NCI-H345 treated with DMSO at 0.1 percent for 48 hours (cell line): ENCODE results near the gene PRLH.

Experiments
- DNase-seq: peaks from one replicate; lab custom pipeline; 2025; ENCODE audit not compliant: unreplicated experiment; lab: John Stamatoyannopoulos, UW

PRLH gene

DNA sequence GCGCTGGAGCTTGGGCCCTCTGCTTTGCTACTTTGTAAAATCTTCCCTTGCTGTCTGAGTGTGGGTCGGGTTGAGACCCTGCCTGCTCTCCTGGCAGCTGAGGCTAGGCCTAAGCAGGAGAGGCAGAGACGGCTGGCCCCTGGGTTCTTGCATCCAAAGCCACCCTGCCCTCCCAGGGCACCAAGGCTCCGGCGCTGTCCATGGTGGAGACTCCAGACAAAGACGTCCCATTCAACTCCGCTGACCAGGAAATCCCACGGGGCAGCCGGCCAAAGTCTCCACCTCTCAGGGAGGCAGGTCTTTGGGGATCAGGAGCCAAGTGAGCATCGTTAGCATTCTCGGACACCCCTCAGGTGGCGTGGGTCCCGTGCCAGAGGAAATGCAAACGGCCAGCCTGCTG is 2.6 kb upstream of the PRLH start:
- DNase-seq = no peak

DNA sequence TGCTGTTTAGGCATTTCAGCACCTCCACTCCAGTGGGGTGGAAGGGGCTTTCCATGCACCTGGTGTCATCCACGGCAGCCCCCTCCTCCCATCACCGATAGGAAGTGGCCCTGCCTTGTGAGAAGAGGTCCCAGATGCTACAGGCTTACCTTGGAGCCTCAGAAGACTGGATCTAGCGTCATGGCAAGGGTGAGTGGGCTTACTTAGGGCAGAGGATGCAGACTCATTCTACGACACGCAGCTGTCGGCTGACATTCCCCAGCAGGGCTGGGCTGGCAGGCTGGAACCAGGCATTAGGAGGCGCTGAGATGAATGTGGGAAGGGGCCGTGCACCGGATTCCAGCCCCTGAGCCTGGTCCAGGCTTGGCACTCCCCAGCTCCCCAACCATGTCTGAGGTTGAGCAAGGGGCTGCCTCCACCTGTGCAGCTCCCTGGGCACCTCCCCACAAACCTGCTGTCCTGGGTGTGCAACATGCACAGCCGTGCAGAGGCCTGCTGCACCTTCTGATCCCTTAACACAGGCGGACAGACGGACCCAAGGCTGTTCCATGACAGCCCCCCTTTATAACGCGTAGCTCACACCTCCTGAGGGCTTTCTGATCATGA is 1.7 kb upstream of the PRLH start:
- no peak for DNase-seq

GRCh38 chr2:237565974-237566373 is 400 bp upstream of the PRLH start:
- no peak for DNase-seq

GRCh38 chr2:237567276-237568029 is 1.1 kb downstream of the PRLH start:
- no peak for DNase-seq

DNA sequence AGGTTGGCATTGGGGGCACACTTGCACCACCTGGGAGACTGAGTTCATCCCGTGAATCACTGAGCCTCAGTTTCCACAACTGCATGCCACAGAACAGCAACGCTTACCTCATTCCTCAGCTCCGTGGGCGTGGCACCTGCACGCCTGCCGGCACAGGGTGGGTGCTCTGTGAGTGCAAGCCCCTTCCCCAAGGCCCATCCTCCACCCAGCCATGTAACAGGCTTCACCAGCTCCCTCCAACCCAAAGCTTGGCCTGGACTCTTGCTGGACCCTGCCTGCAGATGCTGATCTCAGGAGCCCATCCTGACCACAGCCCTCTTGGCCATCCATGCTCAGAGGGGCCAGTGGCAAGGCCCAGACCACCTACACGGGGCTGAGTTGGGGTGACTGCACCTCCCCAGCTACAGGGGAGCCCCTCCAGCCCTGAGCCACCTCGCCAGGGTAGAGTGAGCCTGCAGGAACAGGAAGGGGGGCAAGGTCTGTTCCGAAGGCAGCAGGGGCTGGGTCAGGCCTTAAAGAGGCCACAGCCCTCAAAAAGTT is 1.8 kb downstream of the PRLH start:
- DNase-seq = no peak

DNA sequence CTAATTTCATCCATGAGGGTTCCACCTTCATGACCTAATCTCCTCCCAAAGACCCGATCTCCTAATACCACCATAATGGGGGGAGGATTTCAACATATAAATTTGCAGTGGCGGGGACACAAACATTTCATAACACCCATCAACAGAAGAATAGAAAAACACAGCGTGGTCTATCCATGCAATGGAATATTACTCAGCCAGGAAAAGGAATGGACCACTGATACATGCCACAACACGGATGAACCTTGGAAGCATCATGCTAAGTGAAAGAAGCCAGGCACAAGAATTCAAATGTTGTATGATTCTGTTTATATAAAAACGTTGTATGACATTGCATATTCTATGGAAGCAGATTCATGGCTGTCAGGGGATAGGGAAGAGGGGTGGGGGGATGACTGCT is 2.7 kb downstream of the PRLH start:
- no peak for DNase-seq

DNA sequence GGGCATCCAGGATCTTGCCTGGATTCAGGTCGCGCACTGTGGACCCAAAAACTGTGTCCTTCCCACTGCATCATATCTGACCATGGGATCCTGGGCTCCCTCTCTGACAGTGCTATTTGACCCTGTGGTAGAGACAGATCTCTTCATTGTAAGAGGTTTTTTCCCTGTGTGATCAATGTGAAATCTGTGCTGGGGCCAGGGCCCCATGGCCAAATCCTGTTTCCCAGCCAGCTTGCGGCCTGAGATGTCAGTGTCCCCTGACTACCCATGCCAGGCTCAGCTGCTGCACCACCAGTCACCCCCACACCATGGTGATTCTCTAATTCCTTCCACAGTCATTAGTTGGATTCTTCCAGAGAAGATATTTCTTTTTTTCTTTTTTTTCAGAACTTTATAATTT is 3.5 kb downstream of the PRLH start:
- DNase-seq = no peak

DNA sequence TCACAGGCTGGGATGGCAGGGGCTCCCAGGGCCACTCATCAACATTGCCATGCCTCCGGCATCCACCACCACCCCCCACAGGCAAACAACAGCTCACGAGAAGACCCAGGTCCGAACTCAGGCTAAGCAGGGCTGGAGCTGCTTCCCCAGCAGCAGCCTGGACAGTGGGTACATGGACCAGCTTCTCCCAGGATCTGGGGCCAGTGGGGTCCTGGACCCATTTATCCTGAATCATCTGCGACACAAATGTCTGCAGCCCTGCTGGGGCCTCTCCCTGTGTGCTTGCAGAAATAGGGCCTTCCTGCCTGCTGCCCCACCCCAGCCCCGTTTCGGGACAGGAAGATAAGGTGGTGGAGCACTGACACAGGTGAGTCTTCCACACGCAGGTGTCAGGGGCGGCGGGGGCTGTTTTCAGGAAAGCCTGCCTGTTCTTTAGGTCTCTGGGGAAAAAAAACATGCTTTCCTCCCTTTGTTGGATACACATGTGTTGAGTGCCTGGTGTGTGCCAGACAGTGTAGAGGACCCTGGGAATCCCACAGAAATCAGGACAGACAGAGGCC is 4.5 kb downstream of the PRLH start:
- no peak for DNase-seq

DNA sequence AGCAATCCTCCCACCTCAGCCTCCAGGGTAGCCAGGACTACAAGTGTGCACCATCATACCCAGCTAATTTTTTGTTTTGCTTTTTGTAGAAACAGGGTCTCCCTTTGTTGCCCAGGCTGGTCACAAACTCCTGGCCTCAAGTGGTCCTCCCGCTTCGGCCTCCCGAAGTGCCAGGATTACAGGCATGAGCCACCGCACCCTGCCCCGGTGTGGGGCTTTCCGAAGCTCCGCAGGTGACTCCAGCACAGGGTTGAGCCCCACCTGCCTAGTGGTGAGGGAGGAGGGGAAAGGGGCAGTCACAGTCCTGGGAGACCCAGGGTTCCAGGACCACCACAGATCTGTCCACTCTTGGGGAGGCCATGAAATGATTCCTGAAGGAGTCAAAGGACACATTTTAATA is 5.2 kb downstream of the PRLH start:
- no peak for DNase-seq

GRCh38 chr2:237572021-237572741 is 5.8 kb downstream of the PRLH start:
- DNase-seq = peak; percentile 68

GRCh38 chr2:237572742-237573101 is 6.3 kb downstream of the PRLH start:
- DNase-seq = no peak

DNA sequence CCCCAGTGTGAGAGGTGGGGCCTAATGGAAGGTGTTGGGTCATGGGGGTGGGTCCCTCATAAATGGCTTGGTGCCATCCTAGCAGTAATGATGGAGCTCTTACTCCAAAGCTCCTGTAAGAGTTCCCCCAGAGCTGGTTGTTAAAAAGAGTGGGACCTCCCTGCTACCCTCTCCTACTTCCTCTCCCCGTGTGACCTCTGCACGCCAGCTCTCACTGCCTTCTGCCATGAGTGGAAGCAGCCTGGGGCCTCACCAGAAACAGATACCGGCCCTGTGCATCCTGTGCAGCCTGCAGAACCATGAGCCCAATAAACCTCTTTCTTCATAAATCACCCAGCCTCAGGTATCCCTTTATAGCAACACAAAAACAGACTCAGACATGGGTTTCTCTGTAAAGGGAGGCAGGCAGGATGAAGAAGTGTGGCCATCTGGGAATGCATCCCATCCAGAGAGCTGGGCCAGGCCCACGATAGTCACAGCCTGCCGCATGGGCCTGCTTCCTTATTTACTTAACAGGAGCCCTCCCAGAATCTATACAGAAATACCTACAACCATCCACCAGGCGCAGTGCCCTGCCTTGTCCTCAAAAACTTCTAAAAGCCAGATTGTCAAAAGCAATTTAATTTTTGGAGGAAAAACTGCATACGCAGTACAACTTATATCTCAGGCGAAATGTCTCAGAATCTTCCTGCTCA is 7.5 kb downstream of the PRLH start:
- DNase-seq = no peak

- DNase-seq = no peak
These were observed 8.1 kb downstream of the PRLH start for GRCh38 chr2:237574467-237574866.

GRCh38 chr2:237574894-237575868 is 8.8 kb downstream of the PRLH start:
- no peak for DNase-seq

- no peak for DNase-seq
These were observed 9.8 kb downstream of the PRLH start for GRCh38 chr2:237575869-237576862.

DNA sequence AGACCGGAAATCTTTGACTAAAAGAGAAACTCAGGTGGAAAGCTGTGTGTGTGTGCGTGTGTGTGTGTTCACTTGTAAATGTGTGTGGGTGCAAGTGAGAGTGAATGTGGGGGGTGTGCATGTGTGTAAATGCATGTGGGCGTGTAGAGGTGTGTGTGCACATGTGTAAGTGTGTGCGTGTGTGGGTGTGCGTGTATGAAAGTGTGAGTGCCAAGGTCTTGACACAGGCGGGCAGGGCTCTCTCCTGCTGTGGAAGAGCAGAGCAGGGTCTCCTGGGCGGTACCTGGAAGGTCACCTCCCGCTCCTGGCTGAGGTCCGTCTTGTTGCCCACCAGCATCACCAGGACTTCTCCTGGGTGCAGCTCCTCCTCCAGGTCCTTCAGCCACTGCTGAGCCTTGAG is 10.6 kb downstream of the PRLH start:
- DNase-seq = no peak

DNA sequence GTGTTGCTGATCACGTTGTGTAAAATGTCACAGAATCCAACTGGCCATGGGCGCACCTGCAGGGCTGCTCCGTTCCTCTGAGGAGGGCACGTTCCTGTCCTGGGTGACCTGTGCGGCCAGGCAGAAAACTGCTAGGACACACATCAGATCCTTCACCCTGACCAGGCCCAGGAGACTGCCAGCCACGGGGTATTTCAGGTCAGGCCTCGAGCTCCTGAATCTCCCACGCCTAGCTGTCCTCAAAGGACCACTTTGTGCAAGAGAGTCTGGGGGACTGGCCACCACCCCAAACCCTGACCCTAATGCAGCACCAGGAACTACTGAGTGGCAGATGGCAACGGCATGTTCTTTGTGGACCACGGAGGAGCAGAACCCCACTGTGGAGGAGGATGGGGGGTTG is 11.1 kb downstream of the PRLH start:
- no peak for DNase-seq

GRCh38 chr2:237577956-237578870 is 11.8 kb downstream of the PRLH start:
- no peak for DNase-seq
